CD14-positive monocyte (primary cell): ENCODE results near the gene NEU1. TPM values are rescaled to one million over a fixed set of nuclear protein-coding genes. Genes with fewer than 3 reads are reported as not detected.

Experiments
- DNase-seq, 3 donors: peaks; one replicate each; pipeline ENCODE4 v3.0.0-alpha.2; 2011 to 2022
- H2AFZ ChIP-seq: 2 replicates; pipeline ENCODE4 v1.6.0; 2012; ENCODE audit warnings: mild to moderate bottlenecking, low read depth, low read length, inconsistent platforms; ENCODE audit not compliant: insufficient read depth, poor library complexity, severe bottlenecking
- H3K27ac ChIP-seq, 2 donors: 1 replicate in 1 of 2; 2 replicates in 1 of 2; pipeline ENCODE4 v1.5.1; 2012 to 2013; ENCODE audit warnings: low read length in 2 of 2, control low read depth in 1 of 2, inconsistent platforms in 1 of 2, low read depth in 1 of 2, mild to moderate bottlenecking in 1 of 2
- H3K27me3 ChIP-seq, 2 donors: one replicate each; pipeline versions ENCODE4 v1.6.0 to v1.6.1; 2011 to 2013; ENCODE audit warnings: low read length in 2 of 2; ENCODE audit not compliant: control insufficient read depth in 2 of 2, insufficient read depth in 2 of 2
- H3K36me3 ChIP-seq, 2 donors: replicated peaks in 1 of 2; 1 replicate in 1 of 2; 2 replicates in 1 of 2; pipeline versions ENCODE4 v1.5.1 to v1.6.1; 2012 to 2013; ENCODE audit warnings: low read length in 2 of 2, control low read depth in 1 of 2, inconsistent platforms in 1 of 2, mild to moderate bottlenecking in 1 of 2; ENCODE audit not compliant: insufficient read depth in 2 of 2, control insufficient read depth in 1 of 2
- H3K4me1 ChIP-seq, 2 donors: 1 replicate in 1 of 2; 2 replicates in 1 of 2; pipeline versions ENCODE4 v1.5.1 to v1.6.1; 2012 to 2013; ENCODE audit warnings: low read length in 2 of 2, control low read depth in 1 of 2, inconsistent platforms in 1 of 2, mild to moderate bottlenecking in 1 of 2, moderate library complexity in 1 of 2; ENCODE audit not compliant: insufficient read depth in 2 of 2, control insufficient read depth in 1 of 2
- H3K4me2 ChIP-seq: replicated peaks from 2 replicates; pipeline ENCODE3; 2012; ENCODE audit warnings: low read length, moderate library complexity, mild to moderate bottlenecking; ENCODE audit not compliant: poor library complexity, severe bottlenecking; ENCODE audit errors: extremely low read depth
- H3K4me3 ChIP-seq, 3 experiments: fragments of 200-600 bp in 1 of 3; sonication (generic) in 1 of 3; replicated peaks in 1 of 3; 1 replicate in 2 of 3; 2 replicates in 1 of 3; pipeline ENCODE4 v1.5.1; 2011 to 2013; ENCODE audit warnings: low read length in 3 of 3, mild to moderate bottlenecking in 3 of 3, control low read depth in 2 of 3, low read depth in 2 of 3, inconsistent platforms in 1 of 3, moderate library complexity in 1 of 3
- H3K79me2 ChIP-seq: 2 replicates; pipeline ENCODE4 v1.6.0; 2012; ENCODE audit warnings: mild to moderate bottlenecking, control low read depth, inconsistent platforms, low read length, moderate library complexity; ENCODE audit not compliant: insufficient read depth
- H3K9ac ChIP-seq: 2 replicates; pipeline ENCODE4 v1.6.0; 2017; ENCODE audit warnings: low read length, mild to moderate bottlenecking; ENCODE audit not compliant: insufficient read depth, poor library complexity, severe bottlenecking
- H3K9me3 ChIP-seq, 2 donors: replicated peaks in 1 of 2; 1 replicate in 1 of 2; 2 replicates in 1 of 2; pipeline versions ENCODE4 v1.5.1 to v1.6.1; 2012 to 2013; ENCODE audit warnings: low read length in 2 of 2, control low read depth in 1 of 2; ENCODE audit not compliant: control insufficient read depth in 1 of 2, insufficient read depth in 1 of 2
- H4K20me1 ChIP-seq: 2 replicates; pipeline ENCODE4 v1.6.0; 2012; ENCODE audit warnings: mild to moderate bottlenecking, low read length, control low read depth, moderate library complexity; ENCODE audit not compliant: insufficient read depth
- H3K27ac Mint-ChIP-seq, 7 donors: one replicate each; pipeline ENCODE4 v1.8.0; 2020; ENCODE audit warnings: mild to moderate bottlenecking in 7 of 7, mixed read lengths in 7 of 7, moderate library complexity in 6 of 7, inconsistent platforms in 2 of 7
- H3K27me3 Mint-ChIP-seq, 3 donors: one replicate each; pipeline ENCODE4 v1.8.0; 2021 to 2022; ENCODE audit warnings: low read depth in 3 of 3, mild to moderate bottlenecking in 3 of 3, mixed read lengths in 3 of 3, moderate library complexity in 3 of 3, inconsistent platforms in 1 of 3
- H3K36me3 Mint-ChIP-seq, 2 donors: one replicate each; pipeline ENCODE4 v1.8.0; 2020; ENCODE audit warnings: mixed read lengths in 2 of 2, inconsistent platforms in 1 of 2, mild to moderate bottlenecking in 1 of 2
- H3K4me1 Mint-ChIP-seq: one replicate; pipeline ENCODE4 v1.8.0; 2020; ENCODE audit warnings: mild to moderate bottlenecking, mixed read lengths
- H3K4me3 Mint-ChIP-seq, 2 donors: one replicate each; pipeline ENCODE4 v1.8.0; 2020; ENCODE audit warnings: mild to moderate bottlenecking in 2 of 2, mixed read lengths in 2 of 2, moderate library complexity in 1 of 2
- H3K9me3 Mint-ChIP-seq, 7 donors: one replicate each; pipeline ENCODE4 v1.8.0; 2020 to 2022; ENCODE audit warnings: mixed read lengths in 7 of 7, mild to moderate bottlenecking in 6 of 7, moderate library complexity in 6 of 7, inconsistent platforms in 2 of 7
- CTCF ChIP-seq: fragments of 200-600 bp; IDR thresholded peaks from one replicate; pipeline ENCODE4 v1.8.0; 2022; ENCODE audit warnings: antibody characterized with exemption, mild to moderate bottlenecking
- WGBS: methylation state at CpG from one replicate; pipeline ENCODE4 v1.1.5; 2013; ENCODE audit warnings: missing lambda C conversion rate; ENCODE audit not compliant: insufficient coverage; 5-methylcytosine and 5-hydroxymethylcytosine counted together
- intact Hi-C, 2 donors: fragments of 100-400 bp; cut with micrococcal nuclease; formaldehyde crosslinking; loops; one replicate each; pipeline versions ENCODE4 v1.15.0 to v1.15.1; 2023
- polyA plus RNA-seq, 3 donors: library from polyadenylated mRNA; depleted of rRNA in 1 of 3; unstranded in 2 of 3; stranded (reverse) in 1 of 3; fragments of 300-500 nt in 2 of 3; fragments of >200 nt in 1 of 3; fragmentation: Illumina TruSeq in 2 of 3; gene quantifications; 1 replicate in 2 of 3; 2 replicates in 1 of 3; pipeline ENCODE4 v1.2.3, GENCODE V29; 2012 to 2021

NEU1 gene
- polyA plus RNA-seq, 3 donors = 70.2 to 89.5 (median 81.8) TPM

GRCh38 chr6:31903957-31904356, 41.3 kb upstream of the NEU1 start:
- no CpG with 5 or more reads among the region's 3 CpGs for WGBS
- Mint-ChIP-seq H3K4me1 (peaks cover 33% of the 10 kb centered on the region), H3K36me3 (peaks cover 0 to 3% of the 10 kb centered on the region in 2 donors), H3K27ac (no peak overlapping the region), H3K9me3 (peaks cover 0 to 2% (median 0%) of the 10 kb centered on the region in 7 donors), H3K4me3 (no peak overlapping the region), H3K27me3 (peaks cover 4 to 26% (median 15%) of the 10 kb centered on the region in 3 donors)
- no peak for DNase-seq
- Histone ChIP-seq H3K4me2 (no peak overlapping the region), H3K9ac (no peak overlapping the region), H3K79me2 (no peaks in the 10 kb centered on the region), H3K27me3 (no peaks in the 10 kb centered on the region), H4K20me1 (no peaks in the 10 kb centered on the region), H3K9me3 (no peaks in the 10 kb centered on the region), H3K36me3 (no peaks in the 10 kb centered on the region), H2AFZ (no peak overlapping the region), H3K4me3 (no peak overlapping the region), H3K4me1 (peaks cover 32 to 45% of the 10 kb centered on the region in 2 donors), H3K27ac (no peak overlapping the region)
- TF ChIP-seq CTCF = no peak
- intact Hi-C loops = no loop called here

- Mint-ChIP-seq H3K9me3 (peaks cover 0 to 2% (median 0%) of the 10 kb centered on the region in 7 donors), H3K27me3 (peaks cover 4 to 26% (median 15%) of the 10 kb centered on the region in 3 donors), H3K36me3 (peaks cover 0 to 3% of the 10 kb centered on the region in 2 donors), H3K4me3 (peak within 1 kb of the TSS; percentile 84 to 94), H3K27ac (peak within 1 kb of the TSS in 5 of 7 donors; percentile 18 to 88 (median 62)), H3K4me1 (peaks cover 39% of the 10 kb centered on the region)
- Histone ChIP-seq H2AFZ (peak within 1 kb of the TSS; percentile 80), H3K79me2 (peaks cover 13% of the 10 kb centered on the region), H3K27me3 (no peaks in the 10 kb centered on the region), H3K36me3 (no peaks in the 10 kb centered on the region), H3K4me2 (peak within 1 kb of the TSS; percentile 93), H3K27ac (peak within 1 kb of the TSS in 1 of 2 donors; percentile 40), H3K4me1 (peaks cover 38 to 53% of the 10 kb centered on the region in 2 donors), H4K20me1 (no peaks in the 10 kb centered on the region), H3K9me3 (no peaks in the 10 kb centered on the region), H3K9ac (peak within 1 kb of the TSS; percentile 62), H3K4me3 (peak within 1 kb of the TSS; percentile 56 to 77 (median 71))
- no peak for TF ChIP-seq CTCF
- intact Hi-C loops = no loop called here
- DNase-seq = peak; percentile 55 to 71 (median 58)
- under 1% methylated on average over 44 of the region's 77 CpGs for WGBS
Observed at GRCh38 chr6:31901953-31902643, 39.5 kb upstream of the NEU1 start, which contains the start of gene ZBTB12. Gene ZBTB12, minus strand, starts transcription at chr6:31902086. Its CDS starts 781 bp downstream, at chr6:31901305.
